HUES64 (cell line): ENCODE data around the gene UCN3.

ENCODE experiments used
- H3K27ac ChIP-seq: 2 replicates; pipeline ENCODE4 v1.7.0; 2013; ENCODE audit warnings: low read depth, low read length, inconsistent platforms
- H3K27me3 ChIP-seq: 2 replicates; pipeline ENCODE4 v1.6.1; 2013; ENCODE audit warnings: mild to moderate bottlenecking, low read length; ENCODE audit not compliant: insufficient read depth
- H3K36me3 ChIP-seq: 2 replicates; pipeline ENCODE4 v1.6.1; 2013; ENCODE audit warnings: mild to moderate bottlenecking, low read length; ENCODE audit not compliant: insufficient read depth
- H3K4me1 ChIP-seq: 2 replicates; pipeline ENCODE4 v1.6.1; 2013; ENCODE audit warnings: mild to moderate bottlenecking, low read length, moderate library complexity; ENCODE audit not compliant: insufficient read depth
- H3K4me3 ChIP-seq: 2 replicates; pipeline ENCODE4 v1.5.1; 2013; ENCODE audit warnings: mild to moderate bottlenecking, low read length, moderate library complexity
- H3K9ac ChIP-seq: 2 replicates; pipeline ENCODE4 v1.6.1; 2013; ENCODE audit warnings: mild to moderate bottlenecking, low read depth, low read length
- H3K9me3 ChIP-seq: 2 replicates; pipeline ENCODE4 v1.6.1; 2013; ENCODE audit warnings: low read depth, low read length; ENCODE audit not compliant: insufficient read depth
- WGBS: fragments of 150-250, 120-280 bp; methylation state at CpG from one replicate; pipeline ENCODE4 v1.1.7; 2013; ENCODE audit warnings: missing lambda C conversion rate; 5-methylcytosine and 5-hydroxymethylcytosine counted together

The UCN3 gene

GRCh38 chr10:5343979-5344378, 20.8 kb upstream of the UCN3 start:
- H3K27ac ChIP-seq, result no peak overlapping the region
- no peak overlapping the region for H3K4me3 ChIP-seq
- no peak overlapping the region for H3K9ac ChIP-seq
- 89% methylated on average over 4 of the region's 4 CpGs for WGBS
- H3K4me1 ChIP-seq, result no peaks in the 10 kb centered on the region
- no peaks in the 10 kb centered on the region for H3K27me3 ChIP-seq
- H3K36me3 ChIP-seq, result no peaks in the 10 kb centered on the region
- H3K9me3 ChIP-seq, result no peaks in the 10 kb centered on the region

- no peaks in the 10 kb centered on the region for H3K36me3 ChIP-seq
- H3K9ac ChIP-seq, result no peak overlapping the region
- no peak overlapping the region for H3K27ac ChIP-seq
- H3K4me3 ChIP-seq, result no peak overlapping the region
- no peaks in the 10 kb centered on the region for H3K27me3 ChIP-seq
- H3K9me3 ChIP-seq, result no peaks in the 10 kb centered on the region
- no peaks in the 10 kb centered on the region for H3K4me1 ChIP-seq
Measured at GRCh38 chr10:5344746-5345145, 20.0 kb upstream of the UCN3 start.

- Histone ChIP-seq H3K9ac (no peak overlapping the region), H3K36me3 (no peaks in the 10 kb centered on the region), H3K9me3 (no peaks in the 10 kb centered on the region), H3K4me3 (no peak overlapping the region), H3K27ac (no peak overlapping the region), H3K4me1 (no peaks in the 10 kb centered on the region), H3K27me3 (no peaks in the 10 kb centered on the region)
- 83% methylated on average over 4 of the region's 4 CpGs for WGBS
Measured at GRCh38 chr10:5346881-5347280, 17.9 kb upstream of the UCN3 start.

- Histone ChIP-seq H3K36me3 (no peaks in the 10 kb centered on the region), H3K9me3 (no peaks in the 10 kb centered on the region), H3K4me1 (no peaks in the 10 kb centered on the region), H3K27me3 (no peaks in the 10 kb centered on the region), H3K9ac (no peak overlapping the region), H3K4me3 (no peak overlapping the region), H3K27ac (no peak overlapping the region)
- WGBS, result 94% methylated on average over 2 of the region's 2 CpGs
Measured at GRCh38 chr10:5349362-5349761, 15.4 kb upstream of the UCN3 start.

- Histone ChIP-seq H3K9ac (no peak overlapping the region), H3K27me3 (no peaks in the 10 kb centered on the region), H3K9me3 (no peaks in the 10 kb centered on the region), H3K4me1 (no peaks in the 10 kb centered on the region), H3K36me3 (no peaks in the 10 kb centered on the region), H3K4me3 (no peak overlapping the region), H3K27ac (no peak overlapping the region)
- 66% methylated on average over 3 of the region's 3 CpGs for WGBS
Measured at GRCh38 chr10:5354068-5354467, 10.7 kb upstream of the UCN3 start.

- no peak overlapping the region for H3K27ac ChIP-seq
- H3K4me1 ChIP-seq, result no peaks in the 10 kb centered on the region
- WGBS, result 98% methylated on average over 6 of the region's 6 CpGs
- no peaks in the 10 kb centered on the region for H3K9me3 ChIP-seq
- no peak overlapping the region for H3K4me3 ChIP-seq
- H3K27me3 ChIP-seq, result no peaks in the 10 kb centered on the region
- H3K9ac ChIP-seq, result no peak overlapping the region
- no peaks in the 10 kb centered on the region for H3K36me3 ChIP-seq
Measured at GRCh38 chr10:5355594-5356301, 9.0 kb upstream of the UCN3 start.

- 99% methylated on average over 4 of the region's 4 CpGs for WGBS
- no peaks in the 10 kb centered on the region for H3K4me1 ChIP-seq
- H3K9me3 ChIP-seq, result no peaks in the 10 kb centered on the region
- H3K27me3 ChIP-seq, result no peaks in the 10 kb centered on the region
- no peak overlapping the region for H3K4me3 ChIP-seq
- H3K9ac ChIP-seq, result no peak overlapping the region
- H3K27ac ChIP-seq, result no peak overlapping the region
- H3K36me3 ChIP-seq, result no peaks in the 10 kb centered on the region
Measured at GRCh38 chr10:5356302-5356763, 8.4 kb upstream of the UCN3 start.

GRCh38 chr10:5360318-5360915, 4.3 kb upstream of the UCN3 start:
- Histone ChIP-seq H3K36me3 (no peaks in the 10 kb centered on the region), H3K4me1 (no peaks in the 10 kb centered on the region), H3K4me3 (no peak overlapping the region), H3K27me3 (no peaks in the 10 kb centered on the region), H3K9me3 (no peaks in the 10 kb centered on the region), H3K27ac (no peak overlapping the region), H3K9ac (no peak overlapping the region)
- 68% methylated on average over 5 of the region's 7 CpGs for WGBS

- 95% methylated on average over 4 of the region's 4 CpGs for WGBS
- H3K27me3 ChIP-seq, result no peaks in the 10 kb centered on the region
- H3K27ac ChIP-seq, result no peak overlapping the region
- H3K4me3 ChIP-seq, result no peak overlapping the region
- H3K9ac ChIP-seq, result no peak overlapping the region
- H3K36me3 ChIP-seq, result no peaks in the 10 kb centered on the region
- H3K4me1 ChIP-seq, result no peaks in the 10 kb centered on the region
- H3K9me3 ChIP-seq, result no peaks in the 10 kb centered on the region
Measured at GRCh38 chr10:5361966-5362365, 2.8 kb upstream of the UCN3 start.

- H3K4me3 ChIP-seq, result no peak overlapping the region
- no peaks in the 10 kb centered on the region for H3K4me1 ChIP-seq
- no peaks in the 10 kb centered on the region for H3K9me3 ChIP-seq
- H3K27ac ChIP-seq, result no peak overlapping the region
- H3K36me3 ChIP-seq, result no peaks in the 10 kb centered on the region
- H3K9ac ChIP-seq, result no peak overlapping the region
- H3K27me3 ChIP-seq, result no peaks in the 10 kb centered on the region
Measured at GRCh38 chr10:5362873-5363272, 1.9 kb upstream of the UCN3 start.

GRCh38 chr10:5364374-5364773, 392 bp upstream of the UCN3 start:
- no peak overlapping the region for H3K27ac ChIP-seq
- H3K4me1 ChIP-seq, result no peaks in the 10 kb centered on the region
- no peak overlapping the region for H3K9ac ChIP-seq
- no peak overlapping the region for H3K4me3 ChIP-seq
- H3K9me3 ChIP-seq, result no peaks in the 10 kb centered on the region
- 93% methylated on average over 11 of the region's 11 CpGs for WGBS
- no peaks in the 10 kb centered on the region for H3K36me3 ChIP-seq
- H3K27me3 ChIP-seq, result no peaks in the 10 kb centered on the region

GRCh38 chr10:5365928-5366327, 1.2 kb downstream of the UCN3 start:
- Histone ChIP-seq H3K36me3 (no peaks in the 10 kb centered on the region), H3K27ac (no peak overlapping the region), H3K9me3 (peaks cover 7% of the 10 kb centered on the region), H3K4me3 (no peak overlapping the region), H3K9ac (no peak overlapping the region), H3K4me1 (no peaks in the 10 kb centered on the region), H3K27me3 (no peaks in the 10 kb centered on the region)
- WGBS, result 73% methylated on average over 4 of the region's 5 CpGs
